ENCODE measurements around the gene MAN1A1. TPM values are rescaled to one million over a fixed set of nuclear protein-coding genes. Genes with fewer than 3 reads are reported as not detected.
"Not testable (repeated sequence)": the region's sequence is repeated elsewhere in the genome, so short reads cannot be mapped to it uniquely, and the experiment has no call there.

Gene MAN1A1
- total RNA-seq: 100 to 1,000 TPM; 210 to 247 (median 229) TPM

DNA sequence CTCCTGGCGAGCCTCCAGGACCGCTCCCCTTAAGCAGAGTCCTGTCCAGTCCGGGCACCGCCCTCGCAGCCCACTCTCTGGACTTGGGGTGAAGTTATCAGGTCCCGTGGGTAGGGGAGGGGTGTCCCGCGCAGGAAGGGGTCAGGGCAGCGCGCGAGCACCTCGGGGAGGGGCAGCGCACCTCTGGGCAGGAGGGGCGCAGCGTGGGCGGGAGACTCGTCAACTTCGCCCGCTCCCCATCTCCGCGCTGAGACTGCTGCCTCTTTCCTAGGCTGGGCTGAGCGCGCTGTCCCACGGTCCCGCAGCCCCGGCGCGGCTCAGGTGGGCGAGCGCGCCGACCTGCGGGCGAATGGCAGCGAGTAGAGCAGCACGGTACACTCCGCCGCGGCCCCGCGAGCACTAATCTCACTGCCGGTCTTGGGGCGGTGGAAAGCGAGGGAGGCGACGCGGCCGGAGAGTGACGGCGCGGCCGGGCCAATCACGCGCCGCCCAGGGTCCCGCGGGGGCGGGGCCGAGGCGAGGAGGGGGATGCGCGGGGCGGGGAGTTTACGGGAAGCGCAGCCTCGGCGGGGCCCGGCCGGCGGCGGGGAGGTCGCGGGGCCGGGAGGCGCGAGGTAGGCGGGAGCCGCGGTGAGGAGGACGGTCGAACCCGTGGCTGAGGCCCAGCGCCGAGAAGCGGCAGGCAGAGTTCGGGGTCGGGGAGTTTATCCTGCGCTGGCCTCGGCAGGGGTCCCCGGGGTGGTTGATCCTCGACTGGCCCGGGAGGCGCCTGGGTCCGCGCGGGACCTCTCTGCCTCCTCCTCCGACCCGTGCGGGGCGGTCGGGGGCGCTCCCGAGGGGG lies at the start of gene MAN1A1:
Gene MAN1A1 (minus strand): TSS at position 401 of the 841 bp plus-strand sequence. CDS start 696 bp downstream, outside the sequence.
- TF ChIP-seq, protein P1, sequence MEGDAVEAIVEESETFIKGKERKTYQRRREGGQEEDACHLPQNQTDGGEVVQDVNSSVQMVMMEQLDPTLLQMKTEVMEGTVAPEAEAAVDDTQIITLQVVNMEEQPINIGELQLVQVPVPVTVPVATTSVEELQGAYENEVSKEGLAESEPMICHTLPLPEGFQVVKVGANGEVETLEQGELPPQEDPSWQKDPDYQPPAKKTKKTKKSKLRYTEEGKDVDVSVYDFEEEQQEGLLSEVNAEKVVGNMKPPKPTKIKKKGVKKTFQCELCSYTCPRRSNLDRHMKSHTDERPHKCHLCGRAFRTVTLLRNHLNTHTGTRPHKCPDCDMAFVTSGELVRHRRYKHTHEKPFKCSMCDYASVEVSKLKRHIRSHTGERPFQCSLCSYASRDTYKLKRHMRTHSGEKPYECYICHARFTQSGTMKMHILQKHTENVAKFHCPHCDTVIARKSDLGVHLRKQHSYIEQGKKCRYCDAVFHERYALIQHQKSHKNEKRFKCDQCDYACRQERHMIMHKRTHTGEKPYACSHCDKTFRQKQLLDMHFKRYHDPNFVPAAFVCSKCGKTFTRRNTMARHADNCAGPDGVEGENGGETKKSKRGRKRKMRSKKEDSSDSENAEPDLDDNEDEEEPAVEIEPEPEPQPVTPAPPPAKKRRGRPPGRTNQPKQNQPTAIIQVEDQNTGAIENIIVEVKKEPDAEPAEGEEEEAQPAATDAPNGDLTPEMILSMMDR (IDR thresholded peaks at IDR 0.05): no peak
- ATAC-seq (ENCODE audit: low FRiP score): peak; percentile 90
- DNase-seq (ENCODE audit: low spot score): peak; percentile 70

DNA sequence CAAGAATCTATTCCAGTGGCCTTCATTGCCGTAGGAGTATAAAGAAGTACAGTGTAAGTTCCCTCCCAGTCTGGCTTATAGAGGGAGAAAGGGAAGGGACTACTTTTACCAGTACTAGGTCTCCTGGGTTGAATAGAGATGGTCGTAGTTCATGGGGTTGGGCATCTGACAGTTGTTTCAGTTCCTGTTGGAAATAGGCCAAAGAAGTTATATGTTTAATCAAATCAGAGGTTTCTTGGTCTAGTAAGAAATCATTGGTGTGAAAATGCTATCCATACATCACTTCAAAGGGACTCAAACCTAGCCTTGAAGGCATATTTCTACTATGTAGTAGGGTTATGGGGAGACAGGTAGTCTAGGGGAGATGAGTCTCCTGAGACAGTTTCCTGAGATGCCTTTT lies 45.6 kb upstream of the MAN1A1 start:
- DNase-seq (ENCODE audit: low spot score): no peak
- TF ChIP-seq, protein P1 (IDR thresholded peaks at IDR 0.05): no peak
- no peak for ATAC-seq (ENCODE audit: low FRiP score)

DNA sequence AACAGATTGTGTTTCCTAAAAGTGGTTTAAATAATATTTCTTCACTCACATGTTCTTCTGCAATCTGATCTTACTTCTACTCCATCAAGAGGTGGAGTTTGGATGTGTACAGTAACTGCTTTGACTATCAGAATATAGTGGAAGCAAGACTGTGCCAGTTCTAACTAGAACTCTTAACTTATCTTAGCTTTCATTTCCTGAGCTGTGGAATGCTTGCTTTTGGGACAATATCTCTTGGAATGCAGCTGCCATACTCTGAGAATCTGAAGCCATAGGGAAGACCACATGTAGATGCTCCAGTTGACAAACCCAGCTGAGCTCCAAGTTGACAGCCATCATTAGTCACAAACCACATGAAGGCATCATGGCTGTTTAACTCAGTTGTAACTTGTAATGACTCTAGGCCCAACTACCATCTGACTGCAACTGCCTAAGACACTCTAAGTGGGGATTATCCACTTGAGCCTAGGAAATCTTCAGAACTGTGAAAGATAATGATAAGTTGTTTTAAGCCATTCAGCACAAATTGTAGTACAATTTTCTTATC lies 40.8 kb upstream of the MAN1A1 start:
- ATAC-seq (ENCODE audit: low FRiP score): no peak
- TF ChIP-seq, protein P1 (IDR thresholded peaks at IDR 0.05): no peak
- DNase-seq (ENCODE audit: low spot score): no peak

DNA sequence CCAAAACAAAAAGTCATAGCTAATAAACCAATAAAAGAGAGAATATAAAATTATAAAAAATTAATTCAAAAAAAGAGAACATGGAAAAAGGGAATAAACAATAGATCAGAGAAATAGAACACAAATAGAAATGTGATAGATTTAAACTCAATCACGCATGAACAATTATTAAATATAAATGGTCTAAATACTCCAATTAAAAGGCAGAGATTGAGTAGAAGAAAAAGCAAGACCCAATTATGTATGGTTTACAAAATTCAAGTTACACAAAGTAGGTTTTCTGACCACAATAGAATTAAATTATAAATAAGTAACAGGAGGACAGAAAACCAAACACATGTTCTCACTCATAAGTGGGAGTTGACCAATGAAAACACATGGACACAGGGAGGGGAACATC lies 36.4 kb upstream of the MAN1A1 start:
- ATAC-seq (ENCODE audit: low FRiP score): no peak
- no peak for DNase-seq (ENCODE audit: low spot score)
- TF ChIP-seq, protein P1 (IDR thresholded peaks at IDR 0.05): no peak

DNA sequence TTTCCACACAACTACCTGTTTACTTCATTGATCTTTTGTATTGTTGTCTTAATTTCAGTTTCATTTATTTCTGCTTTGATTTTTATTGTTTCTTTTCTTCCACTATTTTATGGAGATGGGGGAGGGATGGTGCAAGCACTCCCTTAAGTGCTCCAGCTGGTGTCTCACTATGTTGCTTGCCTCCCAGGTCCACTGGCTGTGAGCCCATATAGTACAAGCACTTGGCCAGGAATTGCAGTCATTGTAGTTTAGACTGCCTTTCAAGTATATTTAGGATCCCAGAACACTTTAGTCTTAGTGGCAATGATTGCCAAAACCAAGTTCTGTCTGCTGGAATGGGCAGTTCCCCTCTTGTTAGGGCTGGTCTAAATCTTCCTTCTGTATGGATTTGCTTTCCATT lies 34.9 kb upstream of the MAN1A1 start:
- no peak for ATAC-seq (ENCODE audit: low FRiP score)
- TF ChIP-seq, protein P1 (IDR thresholded peaks at IDR 0.05): no peak
- no peak for DNase-seq (ENCODE audit: low spot score)

DNA sequence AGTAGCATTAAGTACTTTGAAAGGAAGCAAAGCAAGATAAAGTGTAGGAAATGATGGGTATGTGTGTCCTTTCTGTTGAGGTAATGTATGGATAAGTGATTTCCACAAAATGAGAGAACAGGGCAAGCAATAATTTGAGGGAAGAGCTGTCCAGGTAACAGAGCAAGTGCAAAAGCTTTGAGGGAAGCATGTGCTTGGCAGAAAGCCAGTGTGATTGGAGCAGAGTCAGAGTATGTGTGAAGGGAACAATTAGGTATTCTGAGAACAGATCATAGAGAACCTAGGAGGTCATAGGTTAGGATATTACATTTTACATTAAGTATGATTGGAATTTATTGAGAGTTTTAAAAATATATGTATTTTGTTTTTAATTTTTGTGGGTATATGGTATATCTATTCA lies 30.2 kb upstream of the MAN1A1 start:
- TF ChIP-seq, protein P1 (IDR thresholded peaks at IDR 0.05): no peak
- DNase-seq (ENCODE audit: low spot score): no peak
- no peak for ATAC-seq (ENCODE audit: low FRiP score)

DNA sequence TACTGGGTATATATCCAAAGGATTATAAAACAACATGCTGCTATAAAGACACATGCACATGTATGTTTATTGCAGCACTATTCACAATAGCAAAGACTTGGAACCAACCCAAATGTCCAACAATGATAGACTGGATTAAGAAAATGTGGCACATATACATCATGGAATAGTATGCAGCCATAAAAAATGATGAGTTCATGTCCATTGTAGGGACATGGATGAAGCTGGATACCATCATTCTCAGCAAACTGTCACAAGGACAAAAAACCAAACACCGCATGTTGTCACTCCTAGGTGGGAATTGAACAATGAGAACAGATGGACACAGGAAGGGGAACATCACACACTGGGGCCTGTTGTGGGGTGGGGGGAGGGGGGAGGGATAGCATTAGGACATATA lies 27.5 kb upstream of the MAN1A1 start:
- not testable (repeated sequence) for DNase-seq (ENCODE audit: low spot score); ATAC-seq (ENCODE audit: low FRiP score)

Data from omental fat pad (tissue), 4 donors.